Measurements from ENCODE around the gene SH2D1A. TPM values are rescaled to one million over a fixed set of nuclear protein-coding genes. Genes with fewer than 3 reads are reported as not detected.

The SH2D1A gene
- total RNA-seq, 4 donors from 2014 or later, result not detected

GRCh38 chrX:124388562-124388961 is 42.2 kb downstream of the SH2D1A start:
- peak in 1 of 2 donors; percentile 12 for DNase-seq
- Histone ChIP-seq H3K4me3 (no peak overlapping the region), H3K27ac (no peak overlapping the region), H3K36me3 (no peaks in the 10 kb centered on the region), H3K4me1 (no peaks in the 10 kb centered on the region), H3K27me3 (no peaks in the 10 kb centered on the region), H3K9me3 (no peaks in the 10 kb centered on the region)
- in situ Hi-C loops (cut with MboI; ENCODE audit: low sequenced_read_pairs in 4 of 4) (no loop called here), intact Hi-C loops (cut with DNase I; ENCODE audit: low total_unique reads) (no loop called here)
- no peak for ATAC-seq
- TF ChIP-seq POLR2A (IDR thresholded peaks at IDR 0.05), result no peak
- peak; percentile 22 to 82 (median 30) for TF ChIP-seq CTCF (IDR thresholded peaks at IDR 0.05 in 4 of 5, conservative IDR thresholded peaks at IDR 0.05 in 1 of 5)

DNA sequence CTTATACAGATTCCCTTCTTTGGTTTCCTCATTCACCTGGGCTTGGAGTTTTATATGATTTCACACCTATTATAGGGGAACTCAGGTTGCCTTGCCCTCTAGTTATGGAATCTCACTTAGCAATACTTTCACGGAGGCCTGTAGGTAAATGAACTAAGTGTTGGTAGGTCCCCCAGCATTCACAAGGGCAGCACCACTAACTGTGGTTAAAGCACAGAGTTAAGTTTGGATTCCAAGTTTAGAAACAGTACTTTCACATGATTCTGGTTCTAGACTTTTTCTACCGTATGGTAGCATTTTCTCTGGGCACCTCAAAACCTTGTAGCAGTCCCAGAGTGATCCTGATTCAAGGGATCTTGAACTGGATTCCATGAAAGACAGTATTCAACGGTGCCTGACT is 46.4 kb downstream of the SH2D1A start:
- intact Hi-C loops (cut with DNase I; ENCODE audit: low total_unique reads), result no loop called here
- in situ Hi-C loops (cut with MboI; ENCODE audit: low sequenced_read_pairs in 4 of 4), result no loop called here
- Histone ChIP-seq H3K9me3 (no peaks in the 10 kb centered on the region), H3K4me1 (no peaks in the 10 kb centered on the region), H3K4me3 (no peak overlapping the region), H3K36me3 (no peaks in the 10 kb centered on the region), H3K27ac (no peak overlapping the region), H3K27me3 (no peaks in the 10 kb centered on the region)
- no peak for DNase-seq
- no peak for TF ChIP-seq CTCF (IDR thresholded peaks at IDR 0.05 in 4 of 5, conservative IDR thresholded peaks at IDR 0.05 in 1 of 5)
- TF ChIP-seq POLR2A (IDR thresholded peaks at IDR 0.05), result no peak
- ATAC-seq, result no peak

DNA sequence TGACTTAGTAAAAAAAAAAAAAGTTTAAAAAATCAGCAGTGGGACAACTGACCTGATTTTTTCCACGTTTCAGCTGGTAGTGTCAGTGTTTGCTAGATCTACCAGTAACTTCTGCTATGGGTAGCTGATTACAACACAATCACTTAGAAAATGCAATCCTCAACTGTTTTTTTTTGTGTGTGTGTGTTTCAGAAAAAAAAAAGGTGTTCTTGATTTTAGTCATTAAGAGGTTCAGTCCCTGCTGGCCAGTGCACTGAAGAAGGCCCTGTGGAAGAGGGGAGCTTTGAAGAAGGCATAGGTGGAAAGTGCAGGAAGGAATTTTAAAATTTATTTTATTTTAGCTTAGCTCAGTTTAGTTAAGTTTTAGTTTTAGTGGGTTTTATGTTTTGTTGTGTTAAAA is 46.9 kb downstream of the SH2D1A start:
- H3K4me1 ChIP-seq, result no peaks in the 10 kb centered on the region
- no peaks in the 10 kb centered on the region for H3K9me3 ChIP-seq
- H3K27me3 ChIP-seq, result no peaks in the 10 kb centered on the region
- H3K36me3 ChIP-seq, result no peaks in the 10 kb centered on the region
- H3K27ac ChIP-seq, result no peak overlapping the region
- intact Hi-C loops (cut with DNase I; ENCODE audit: low total_unique reads) (no loop called here), in situ Hi-C loops (cut with MboI; ENCODE audit: low sequenced_read_pairs in 4 of 4) (no loop called here)
- H3K4me3 ChIP-seq, result no peak overlapping the region
- no peak for DNase-seq
- no peak for TF ChIP-seq CTCF (IDR thresholded peaks at IDR 0.05 in 4 of 5, conservative IDR thresholded peaks at IDR 0.05 in 1 of 5)
- TF ChIP-seq POLR2A (IDR thresholded peaks at IDR 0.05), result no peak
- ATAC-seq, result no peak

DNA sequence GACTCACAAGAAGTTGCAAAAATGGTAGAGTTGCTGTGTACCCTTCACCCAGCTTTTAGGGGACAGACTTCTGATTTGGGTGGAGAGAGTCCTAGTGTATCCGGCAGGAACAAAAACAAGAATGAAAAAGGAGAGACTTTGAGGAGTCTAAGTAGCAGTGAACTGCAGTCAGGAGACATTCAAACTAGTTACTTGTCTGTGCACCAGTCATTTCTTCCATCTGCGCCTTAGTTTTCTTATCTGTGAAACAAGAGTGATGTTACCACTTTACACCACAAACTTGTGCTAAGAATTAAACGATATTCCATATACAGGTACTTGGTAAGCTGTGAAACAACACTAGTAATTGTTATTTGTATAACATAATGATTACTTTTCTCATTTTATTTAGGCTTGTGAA is 47.3 kb downstream of the SH2D1A start:
- intact Hi-C loops (cut with DNase I; ENCODE audit: low total_unique reads) (no loop called here), in situ Hi-C loops (cut with MboI; ENCODE audit: low sequenced_read_pairs in 4 of 4) (no loop called here)
- no peaks in the 10 kb centered on the region for H3K36me3 ChIP-seq
- no peak for TF ChIP-seq CTCF (IDR thresholded peaks at IDR 0.05 in 4 of 5, conservative IDR thresholded peaks at IDR 0.05 in 1 of 5)
- no peak for TF ChIP-seq POLR2A (IDR thresholded peaks at IDR 0.05)
- ATAC-seq, result no peak
- no peak for DNase-seq
- no peaks in the 10 kb centered on the region for H3K27me3 ChIP-seq
- H3K9me3 ChIP-seq, result no peaks in the 10 kb centered on the region
- H3K27ac ChIP-seq, result no peak overlapping the region
- no peaks in the 10 kb centered on the region for H3K4me1 ChIP-seq
- no peak overlapping the region for H3K4me3 ChIP-seq

GRCh38 chrX:124395145-124395880 is 49.0 kb downstream of the SH2D1A start:
- H3K9me3 ChIP-seq, result no peaks in the 10 kb centered on the region
- DNase-seq (no peak), ATAC-seq (no peak)
- in situ Hi-C loops (cut with MboI; ENCODE audit: low sequenced_read_pairs in 4 of 4), result no loop called here
- H3K36me3 ChIP-seq, result no peaks in the 10 kb centered on the region
- no peak overlapping the region for H3K27ac ChIP-seq
- H3K4me1 ChIP-seq, result no peaks in the 10 kb centered on the region
- intact Hi-C loops (cut with DNase I; ENCODE audit: low total_unique reads), result no loop called here
- H3K27me3 ChIP-seq, result no peaks in the 10 kb centered on the region
- no peak overlapping the region for H3K4me3 ChIP-seq
- TF ChIP-seq CTCF (IDR thresholded peaks at IDR 0.05 in 4 of 5, conservative IDR thresholded peaks at IDR 0.05 in 1 of 5) (no peak), POLR2A (IDR thresholded peaks at IDR 0.05) (no peak)
